GM15510 (cell line): ENCODE data around the gene NOL4L.

Source experiments
- POLR2A ChIP-seq: IDR thresholded peaks from 3 replicates; pipeline ENCODE4 v1.6.1; 2011; ENCODE audit warnings: borderline replicate concordance; ENCODE audit not compliant: insufficient read length; ENCODE audit errors: extremely low read depth

The NOL4L gene

GRCh38 chr20:32494483-32495216 lies 90.5 kb downstream of the NOL4L start:
- TF ChIP-seq POLR2A: no peak

- TF ChIP-seq POLR2A: no peak
Measured at GRCh38 chr20:32493356-32493755, 91.8 kb downstream of the NOL4L start.

GRCh38 chr20:32490942-32491763 lies 94.0 kb downstream of the NOL4L start:
- no peak for TF ChIP-seq POLR2A

- TF ChIP-seq POLR2A: no peak
Measured at GRCh38 chr20:32488066-32488838, 96.9 kb downstream of the NOL4L start.

- no peak for TF ChIP-seq POLR2A
Measured at GRCh38 chr20:32487381-32487780, 97.8 kb downstream of the NOL4L start.

GRCh38 chr20:32485770-32486478 lies 99.2 kb downstream of the NOL4L start:
- TF ChIP-seq POLR2A: no peak

- TF ChIP-seq POLR2A: no peak
Measured at GRCh38 chr20:32484958-32485769, 100.0 kb downstream of the NOL4L start.

- TF ChIP-seq POLR2A: no peak
Measured at GRCh38 chr20:32484225-32484957, 100.7 kb downstream of the NOL4L start.

- no peak for TF ChIP-seq POLR2A
Measured at GRCh38 chr20:32483351-32484224, 101.5 kb downstream of the NOL4L start.

GRCh38 chr20:32482442-32483261 lies 102.5 kb downstream of the NOL4L start:
- no peak for TF ChIP-seq POLR2A

GRCh38 chr20:32482143-32482441 lies 103.0 kb downstream of the NOL4L start:
- TF ChIP-seq POLR2A: no peak

GRCh38 chr20:32481311-32482142 lies 103.6 kb downstream of the NOL4L start:
- TF ChIP-seq POLR2A: no peak
